SH-SY5Y (cell line): ENCODE data around the gene SOAT2.

ENCODE experiments used
- GATA2 ChIP-seq: IDR thresholded peaks from 2 replicates; pipeline ENCODE4 v1.6.1; 2011; ENCODE audit warnings: mild to moderate bottlenecking, low read depth, low read length
- GATA3 ChIP-seq: IDR thresholded peaks from 2 replicates; pipeline ENCODE4 v1.6.1; 2011; ENCODE audit warnings: low read depth, mild to moderate bottlenecking, low read length, moderate library complexity

Gene SOAT2

DNA sequence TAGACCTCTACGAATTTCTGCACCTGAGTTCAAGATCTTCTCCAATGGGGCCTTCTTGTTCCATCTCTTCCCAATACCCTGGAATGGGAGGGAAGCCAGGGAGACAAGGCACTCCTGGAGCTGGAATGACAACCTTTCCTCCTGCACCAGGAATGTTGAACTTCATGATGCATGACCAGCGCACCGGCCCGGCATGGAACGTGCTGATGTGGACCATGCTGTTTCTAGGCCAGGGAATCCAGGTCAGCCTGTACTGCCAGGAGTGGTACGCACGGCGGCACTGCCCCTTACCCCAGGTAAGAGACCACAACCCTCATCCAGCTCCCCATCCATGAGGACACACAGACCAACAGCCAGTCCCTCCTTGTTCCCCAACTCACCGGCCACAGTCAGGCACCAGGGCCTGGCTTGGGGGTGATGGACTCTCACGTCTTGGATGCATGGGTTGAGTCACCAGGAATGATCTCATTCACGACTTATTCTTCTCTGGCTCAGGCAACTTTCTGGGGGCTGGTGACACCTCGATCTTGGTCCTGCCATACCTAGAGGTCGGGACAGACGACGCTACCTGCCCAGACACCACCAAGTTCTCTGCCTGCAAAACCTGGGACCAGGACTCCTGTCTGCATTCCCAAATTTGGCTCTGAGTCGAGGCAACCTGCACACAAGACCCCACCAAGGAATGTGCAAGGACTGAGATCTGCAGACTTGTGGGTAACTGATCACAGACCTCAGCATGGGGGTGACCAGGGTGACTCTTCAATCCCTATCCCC, 20.5 kb downstream of the SOAT2 start:
- TF ChIP-seq GATA2 (no peak), GATA3 (no peak)

DNA sequence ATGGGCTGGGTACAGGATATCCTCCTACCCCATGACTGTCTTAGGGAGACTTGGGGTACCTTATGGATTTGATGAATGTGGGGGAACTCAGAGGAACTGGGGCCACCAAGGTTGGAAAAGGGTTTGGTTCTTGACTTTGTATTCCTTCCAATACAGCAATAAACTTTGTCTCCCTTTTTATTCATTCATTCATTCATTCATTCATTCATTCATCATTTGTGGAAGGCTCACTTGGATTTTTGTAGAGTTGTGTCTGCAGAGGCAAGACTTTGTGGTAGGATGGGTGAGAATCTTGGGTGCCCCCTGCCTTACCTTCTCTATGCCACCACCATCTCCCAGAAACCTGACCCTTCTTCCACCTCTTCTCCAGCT, 21.1 kb downstream of the SOAT2 start:
- TF ChIP-seq GATA3 (no peak), GATA2 (no peak)

DNA sequence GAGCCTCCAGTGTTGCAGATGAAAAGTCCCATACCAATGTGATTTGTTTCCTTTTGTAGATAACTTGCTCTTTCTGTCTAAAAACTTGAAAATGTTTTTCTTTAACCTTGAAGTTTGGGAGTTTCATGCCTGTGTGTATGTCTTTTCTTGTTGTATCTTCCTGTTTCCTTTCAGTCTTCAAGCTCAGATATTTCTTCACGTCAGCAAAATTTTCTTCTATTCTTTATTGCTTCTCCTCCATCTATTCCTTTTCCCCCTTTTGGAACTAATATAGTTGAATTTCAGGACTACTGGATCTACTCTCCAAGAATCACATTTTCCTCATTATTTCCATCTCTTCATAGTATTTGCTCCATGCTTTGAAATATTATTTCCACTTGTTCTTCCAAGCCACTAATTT, 23.9 kb downstream of the SOAT2 start:
- TF ChIP-seq GATA3 (no peak), GATA2 (no peak)

DNA sequence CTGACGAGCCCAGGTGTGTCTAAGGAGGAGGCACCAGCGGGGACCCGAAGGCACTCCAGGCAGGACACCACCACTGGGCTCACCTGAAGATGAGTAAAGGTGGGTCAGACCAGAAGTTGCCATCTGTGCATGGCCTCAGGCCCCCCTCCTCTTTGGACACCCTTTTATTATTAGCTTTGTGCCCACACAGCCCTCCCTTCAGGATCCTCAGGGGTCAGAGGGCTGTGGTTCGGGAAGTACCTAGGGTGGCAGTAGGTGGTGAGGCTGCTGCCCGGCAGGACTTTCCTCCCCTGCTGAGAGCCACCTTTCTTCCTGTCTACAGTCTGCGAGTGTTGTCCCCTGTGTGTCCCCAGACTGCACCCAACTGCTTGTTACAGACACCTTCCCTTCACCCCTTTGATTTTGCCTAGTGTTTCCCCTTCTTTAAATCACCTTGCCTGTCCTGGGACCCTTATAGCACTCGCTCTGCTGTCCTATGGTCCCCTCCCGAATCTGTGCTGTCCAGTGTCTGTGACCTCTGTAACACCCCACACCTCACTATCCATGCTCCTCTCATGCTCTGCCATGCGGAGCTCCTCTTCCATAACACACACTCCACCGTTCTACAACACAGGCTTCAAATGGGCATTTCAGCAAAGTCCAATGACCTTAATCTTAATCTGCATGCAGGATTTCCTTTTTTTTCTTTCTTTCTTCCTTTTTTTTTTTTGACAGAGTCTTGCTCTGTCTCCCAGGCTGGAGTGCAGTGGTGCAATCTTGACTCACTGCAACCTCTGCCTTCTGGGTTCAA, 25.7 kb downstream of the SOAT2 start:
- TF ChIP-seq GATA3, result no peak
- no peak for TF ChIP-seq GATA2

DNA sequence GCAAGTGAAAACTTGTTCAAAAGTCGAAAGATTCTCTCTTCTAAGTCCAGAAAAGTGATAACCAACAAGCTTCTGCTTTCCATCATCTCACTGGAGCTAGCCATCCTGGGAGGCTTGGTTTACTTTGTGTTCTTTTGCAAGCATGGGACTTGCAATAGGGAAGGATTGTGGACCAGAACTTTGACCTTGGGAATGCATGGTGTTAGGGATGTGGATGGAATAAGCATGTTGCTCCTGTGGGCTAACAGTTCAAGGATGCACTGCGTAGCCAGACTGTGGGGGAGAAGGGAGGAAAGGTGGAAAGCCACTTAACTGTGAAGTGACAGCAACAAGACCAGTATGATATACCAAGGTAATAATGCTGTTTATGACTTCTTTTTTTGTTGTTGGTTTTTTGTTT, 28.6 kb downstream of the SOAT2 start:
- TF ChIP-seq GATA2 (no peak), GATA3 (no peak)

DNA sequence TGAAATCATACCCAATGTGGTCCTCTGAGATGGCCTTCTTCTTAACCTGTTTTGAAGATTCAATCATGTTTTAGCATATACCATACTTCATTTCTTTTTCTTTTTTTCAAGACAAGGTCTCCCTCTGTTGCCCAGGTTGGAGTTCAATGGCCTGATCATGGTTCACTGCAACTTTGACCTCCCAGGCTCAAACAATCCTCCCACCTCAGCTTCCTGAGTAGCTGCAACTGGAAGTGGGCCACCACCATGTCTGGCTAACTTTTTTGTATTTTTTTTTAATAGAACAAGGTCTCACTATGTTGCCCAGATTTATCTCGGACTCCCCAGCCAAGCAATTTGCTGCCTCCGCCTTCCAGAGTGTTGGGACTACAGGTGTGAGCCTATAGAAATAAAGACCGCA, 30.4 kb downstream of the SOAT2 start:
- TF ChIP-seq GATA3 (no peak), GATA2 (no peak)

DNA sequence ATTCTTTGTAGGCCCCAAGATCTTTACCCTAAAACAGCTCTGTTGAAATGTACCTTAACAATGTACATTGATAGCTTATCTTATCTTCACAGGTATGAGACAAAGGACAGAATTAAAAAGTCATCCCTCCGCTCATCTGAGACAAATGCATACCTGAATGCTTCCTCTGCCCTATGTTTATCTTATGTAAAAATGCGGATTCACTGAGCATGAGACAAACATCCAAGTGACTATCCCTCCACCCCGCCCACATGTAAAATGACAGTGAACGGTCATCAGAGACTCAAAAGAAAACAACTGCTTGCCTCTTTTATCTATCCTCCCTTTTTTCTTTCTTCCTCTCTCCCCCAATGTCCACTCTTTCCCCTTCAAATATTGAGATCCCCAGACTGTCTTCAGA, 40.1 kb downstream of the SOAT2 start:
- TF ChIP-seq GATA2, result no peak
- no peak for TF ChIP-seq GATA3

DNA sequence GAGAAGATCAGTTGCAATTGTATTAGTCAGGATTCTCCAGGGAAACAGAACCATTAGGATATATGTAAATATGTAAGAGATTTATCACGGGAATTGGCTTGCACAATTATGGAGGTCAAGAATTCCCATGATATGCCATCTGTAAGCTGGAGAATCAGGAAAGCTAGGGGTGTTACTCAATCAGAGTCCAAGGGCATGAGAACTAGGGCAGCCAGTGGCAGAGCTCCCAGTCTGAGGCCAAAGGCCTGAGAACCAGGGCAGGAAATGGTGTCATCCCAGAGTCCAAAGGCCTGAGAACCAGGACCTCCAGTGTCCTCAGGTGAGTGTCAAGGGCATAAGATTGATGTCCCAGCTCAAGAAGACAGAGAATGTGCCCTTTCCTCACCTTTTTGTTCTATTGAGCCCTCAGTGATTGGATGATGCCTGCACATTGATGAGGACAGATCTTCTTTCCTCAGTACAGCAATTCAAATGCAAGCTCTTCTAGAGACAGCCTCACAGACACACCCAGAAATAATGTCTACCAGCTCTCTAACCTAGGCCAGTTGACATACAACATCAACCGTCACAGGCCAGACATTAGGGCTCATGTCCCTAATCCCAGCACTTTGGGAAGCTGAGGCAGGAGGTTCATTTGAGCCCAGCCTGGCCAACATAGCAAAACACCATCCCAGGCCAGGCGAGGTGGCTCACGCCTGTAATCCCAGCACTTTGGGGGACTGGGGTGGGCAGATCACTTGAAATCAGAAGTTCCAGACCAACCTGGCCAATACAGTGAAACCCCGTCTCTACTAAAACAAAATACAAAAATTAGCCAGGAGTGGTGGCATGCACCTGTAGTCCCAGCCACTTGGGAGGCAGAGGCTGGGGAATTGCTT, 42.3 kb downstream of the SOAT2 start:
- no peak for TF ChIP-seq GATA3
- TF ChIP-seq GATA2, result no peak

DNA sequence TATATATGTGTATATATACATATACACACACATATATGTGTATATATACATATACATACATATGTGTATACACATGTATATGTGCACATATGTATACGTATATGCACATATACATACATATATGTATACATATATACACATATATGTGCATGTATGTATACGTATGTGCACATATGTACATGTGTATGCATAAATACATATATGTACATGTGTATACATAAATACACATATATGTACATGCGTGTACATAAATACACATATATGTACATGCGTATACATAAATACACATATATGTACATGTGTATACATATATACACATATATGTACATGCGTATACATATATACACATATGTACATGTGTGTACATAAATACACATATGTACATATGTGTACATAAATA, 43.9 kb downstream of the SOAT2 start:
- TF ChIP-seq GATA2, result no peak
- no peak for TF ChIP-seq GATA3

DNA sequence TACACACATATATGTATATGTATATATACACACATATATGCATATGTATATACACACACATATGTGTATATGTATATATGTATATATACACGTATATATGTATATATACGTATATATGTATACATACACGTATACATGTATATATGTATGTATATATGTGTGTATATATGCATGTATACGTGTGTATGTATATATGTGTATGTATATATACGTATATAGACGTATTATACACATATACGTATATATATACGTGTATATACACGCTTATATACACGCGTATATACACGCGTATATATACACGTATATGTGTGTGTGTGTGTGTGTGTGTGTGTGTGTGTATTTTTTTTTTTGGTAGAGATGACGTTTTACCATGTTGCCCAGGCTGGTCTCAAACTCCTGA, 44.4 kb downstream of the SOAT2 start:
- TF ChIP-seq GATA2, result no peak

DNA sequence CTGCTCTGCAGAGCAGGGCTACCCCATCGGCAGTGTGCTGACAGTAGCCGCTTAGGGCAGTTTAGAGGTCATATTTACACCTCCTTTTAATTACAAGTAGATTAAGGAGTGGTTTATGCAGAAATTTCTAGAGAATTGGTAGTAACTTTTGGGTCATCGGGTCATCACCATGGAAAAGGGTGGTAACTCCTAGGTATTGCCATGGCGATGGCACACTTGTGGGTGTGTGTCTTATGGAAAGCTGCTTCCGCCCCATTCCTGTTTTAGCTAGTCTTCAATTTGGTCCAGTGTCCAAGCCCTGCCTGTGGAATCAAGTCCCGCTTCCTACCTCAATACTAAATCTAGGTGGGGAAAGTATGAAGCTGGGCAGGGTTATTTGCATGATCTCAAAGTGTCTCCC, 47.8 kb downstream of the SOAT2 start:
- TF ChIP-seq GATA3 (no peak), GATA2 (no peak)

DNA sequence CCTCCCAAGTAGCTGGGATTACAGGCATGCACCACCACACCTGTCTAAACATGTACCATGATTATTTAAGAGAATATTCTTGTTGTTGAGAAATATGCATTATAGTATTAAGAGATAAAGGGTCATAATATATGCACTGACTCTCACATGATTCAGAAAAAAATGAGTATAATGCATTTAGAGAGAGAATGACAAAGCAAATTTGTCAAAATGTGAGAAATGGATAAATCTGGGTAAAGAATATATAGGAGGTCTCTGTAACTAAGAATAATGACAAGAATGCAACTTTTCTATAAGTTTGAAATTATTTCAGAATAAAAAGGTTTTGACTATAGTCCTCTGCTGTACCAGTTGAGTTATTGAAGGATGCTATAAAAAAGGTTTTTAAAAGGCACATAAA, 49.1 kb downstream of the SOAT2 start:
- TF ChIP-seq GATA2, result no peak
- no peak for TF ChIP-seq GATA3

DNA sequence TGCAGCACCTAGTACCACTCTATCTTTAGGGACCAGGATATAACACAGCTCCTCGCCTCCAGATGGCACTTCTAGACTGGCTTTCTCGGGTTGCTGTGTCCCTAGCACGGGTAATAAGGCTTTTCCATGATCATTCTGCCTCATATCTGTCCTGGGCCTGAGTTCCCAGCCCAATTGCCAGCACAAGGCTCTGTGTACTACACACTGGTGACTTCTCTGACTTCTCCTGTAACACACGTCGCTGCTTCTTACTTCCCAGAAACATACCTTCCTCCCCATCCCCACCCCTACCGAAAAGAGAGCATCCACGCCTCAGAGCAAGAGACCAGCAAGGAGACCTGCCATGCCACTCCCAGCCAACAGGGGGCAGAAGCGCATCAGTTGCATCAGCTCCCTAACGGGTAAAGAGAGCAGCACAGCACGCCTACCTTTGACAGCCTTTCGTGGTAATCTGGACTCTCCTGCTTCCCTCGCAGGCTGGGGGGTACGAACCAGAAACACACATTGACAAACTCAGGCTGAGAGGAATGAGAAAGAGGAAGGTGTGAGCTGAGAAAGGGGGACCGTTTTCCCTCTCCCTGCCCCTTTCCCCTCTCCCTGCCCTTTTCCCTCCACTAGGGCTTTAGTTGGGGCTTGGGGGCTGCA, 56.0 kb downstream of the SOAT2 start:
- TF ChIP-seq GATA3 (no peak), GATA2 (no peak)

DNA sequence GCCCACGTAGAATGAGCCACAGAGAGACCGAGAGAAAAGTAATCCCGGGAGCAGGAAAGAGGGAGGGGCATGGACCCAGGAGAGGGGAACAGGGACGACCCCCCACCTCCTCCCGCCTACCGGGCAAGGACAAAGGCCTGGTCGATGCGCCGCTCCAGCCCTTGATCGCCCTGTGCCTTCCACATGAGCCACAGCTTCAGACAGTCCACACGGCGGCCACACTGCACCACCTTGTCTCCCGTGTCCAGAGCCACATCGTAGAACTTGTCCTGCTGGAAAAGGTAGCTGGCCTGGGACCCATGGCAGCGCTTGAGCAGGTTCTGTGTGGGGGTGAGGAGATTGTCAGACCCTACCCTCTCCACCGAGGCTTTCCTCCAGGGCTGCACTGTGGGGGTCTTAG, 56.7 kb downstream of the SOAT2 start:
- TF ChIP-seq GATA2, result no peak
- no peak for TF ChIP-seq GATA3
